Adrenal gland (tissue), 12 donors: ENCODE measurements around the gene THSD7A. TPM values are rescaled to one million over a fixed set of nuclear protein-coding genes. Genes with fewer than 3 reads are reported as not detected.

Experiments
- DNase-seq, 7 donors: peaks; one replicate each; pipeline ENCODE4 v3.0.0-alpha.2; 2019 to 2020
- H3K27ac ChIP-seq, 5 donors: fragments of 200-600 bp; sonication (generic) in 4 of 5; 1 replicate in 3 of 5; 2 replicates in 2 of 5; pipeline versions ENCODE4 v1.5.1 to v1.8.0; 2016 to 2020; ENCODE audit warnings: mild to moderate bottlenecking in 1 of 5
- H3K27me3 ChIP-seq: fragments of 200-600 bp; 2 replicates; pipeline ENCODE4 v1.8.0; 2021
- H3K36me3 ChIP-seq, 2 donors: fragments of 200-600 bp; replicated peaks in 1 of 2; 1 replicate in 1 of 2; 2 replicates in 1 of 2; pipeline versions ENCODE4 v1.5.1 to v1.8.0; 2018 to 2022
- H3K4me1 ChIP-seq, 2 donors: fragments of 200-600 bp; replicated peaks in 1 of 2; 1 replicate in 1 of 2; 2 replicates in 1 of 2; pipeline versions ENCODE4 v1.5.1 to v1.8.0; 2018 to 2021
- H3K4me3 ChIP-seq, 4 donors: fragments of 200-600 bp; sonication (generic) in 3 of 4; one replicate each; pipeline ENCODE4 v1.5.1; 2016 to 2018
- H3K9me3 ChIP-seq, 3 donors: fragments of 200-600 bp; sonication (generic) in 1 of 3; replicated peaks in 1 of 3; 1 replicate in 2 of 3; 2 replicates in 1 of 3; pipeline versions ENCODE4 v1.5.1 to v1.8.0; 2016 to 2021
- POLR2A ChIP-seq, 2 donors: fragments of 450-650 bp; IDR thresholded peaks; one replicate each; pipeline ENCODE4 v1.6.1; 2017; ENCODE audit warnings: antibody characterized with exemption in 2 of 2, mild to moderate bottlenecking in 2 of 2, moderate library complexity in 1 of 2
- WGBS, 4 donors: extraction: QIAGEN DNeasy Blood & Tissue Kit in 2 of 4; methylation state at CpG; one replicate each; pipeline versions ENCODE4 v1.1.5 to v1.1.7; 2013 to 2017; 5-methylcytosine and 5-hydroxymethylcytosine counted together
- intact Hi-C, 2 donors: fragments of 100-400 bp; cut with DNase I; formaldehyde crosslinking; loops; one replicate each; pipeline versions ENCODE4 v1.14.1 to v1.15.0; 2022 to 2023
- polyA plus RNA-seq, 3 donors: library from polyadenylated mRNA; stranded (reverse); fragments of 200-250 nt in 2 of 3; fragments of 350-450 nt in 1 of 3; fragmentation: Illumina TruSeq in 1 of 3; extraction: RNeasy Lipid Tissue Mini Kit (QIAGEN cat#74804) in 1 of 3; gene quantifications; one replicate each; pipeline ENCODE4 v1.2.3, GENCODE V29; 2013 to 2014
- total RNA-seq, 9 donors: library from RNA; depleted of rRNA in 4 of 9; stranded (reverse); fragments of >200 nt in 4 of 9; fragments of 120-200 nt in 1 of 9; fragmentation: NEBNext Ultra II Directional in 1 of 9; extraction: Animal tissue kit (Norgen Biotek cat#: 25700) in 1 of 9; gene quantifications; one replicate each; pipeline versions ENCODE4 v1.1.0 to v1.2.4, GENCODE V29; 2013 to 2023
- TF ChIP-seq, protein P1 (sequence below), 6 experiments: fragments of 450-650 bp in 4 of 6; fragments of 200-600 bp in 2 of 6; sonication (generic) in 1 of 6; IDR thresholded peaks; 1 replicate in 5 of 6; 2 replicates in 1 of 6; pipeline versions ENCODE4 v1.5.1 to v1.8.0; 2016 to 2021; ENCODE audit warnings: antibody characterized with exemption in 6 of 6, mild to moderate bottlenecking in 2 of 6, moderate library complexity in 1 of 6
- donor health status: healthy with polysubstance abuse.
- donor health status: Bipolar disorder and iron deficiency.
- donor health status: DM: yes; HTN: yes; CAD: no.
- donor health status: DM: no; HTN: no; CAD: no.
- donor health status: DM: no; HTN: no; CAD: no.
- donor health status: DM: yes; HTN: yes; CAD: no.

The THSD7A gene
- total and polyA plus RNA-seq, 12 donors = 0.74 to 18.4 (median 4.8) TPM

- WGBS, 4 donors = 39 to 78% (median 44%) methylated on average over 2 of the region's 2 CpGs
- Histone ChIP-seq H3K27me3 (no peaks in the 10 kb centered on the region), H3K27ac (no peak overlapping the region), H3K4me3 (no peak overlapping the region), H3K9me3 (no peaks in the 10 kb centered on the region), H3K4me1 (no peaks in the 10 kb centered on the region), H3K36me3 (no peaks in the 10 kb centered on the region)
- DNase-seq = no peak
- TF ChIP-seq POLR2A (IDR thresholded peaks at IDR 0.05) = no peak
- TF ChIP-seq, protein P1, sequence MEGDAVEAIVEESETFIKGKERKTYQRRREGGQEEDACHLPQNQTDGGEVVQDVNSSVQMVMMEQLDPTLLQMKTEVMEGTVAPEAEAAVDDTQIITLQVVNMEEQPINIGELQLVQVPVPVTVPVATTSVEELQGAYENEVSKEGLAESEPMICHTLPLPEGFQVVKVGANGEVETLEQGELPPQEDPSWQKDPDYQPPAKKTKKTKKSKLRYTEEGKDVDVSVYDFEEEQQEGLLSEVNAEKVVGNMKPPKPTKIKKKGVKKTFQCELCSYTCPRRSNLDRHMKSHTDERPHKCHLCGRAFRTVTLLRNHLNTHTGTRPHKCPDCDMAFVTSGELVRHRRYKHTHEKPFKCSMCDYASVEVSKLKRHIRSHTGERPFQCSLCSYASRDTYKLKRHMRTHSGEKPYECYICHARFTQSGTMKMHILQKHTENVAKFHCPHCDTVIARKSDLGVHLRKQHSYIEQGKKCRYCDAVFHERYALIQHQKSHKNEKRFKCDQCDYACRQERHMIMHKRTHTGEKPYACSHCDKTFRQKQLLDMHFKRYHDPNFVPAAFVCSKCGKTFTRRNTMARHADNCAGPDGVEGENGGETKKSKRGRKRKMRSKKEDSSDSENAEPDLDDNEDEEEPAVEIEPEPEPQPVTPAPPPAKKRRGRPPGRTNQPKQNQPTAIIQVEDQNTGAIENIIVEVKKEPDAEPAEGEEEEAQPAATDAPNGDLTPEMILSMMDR (IDR thresholded peaks at IDR 0.05) = no peak
- intact Hi-C loops = no loop called here
Measured at GRCh38 chr7:11607686-11608085, 224.3 kb downstream of the THSD7A start.

DNA sequence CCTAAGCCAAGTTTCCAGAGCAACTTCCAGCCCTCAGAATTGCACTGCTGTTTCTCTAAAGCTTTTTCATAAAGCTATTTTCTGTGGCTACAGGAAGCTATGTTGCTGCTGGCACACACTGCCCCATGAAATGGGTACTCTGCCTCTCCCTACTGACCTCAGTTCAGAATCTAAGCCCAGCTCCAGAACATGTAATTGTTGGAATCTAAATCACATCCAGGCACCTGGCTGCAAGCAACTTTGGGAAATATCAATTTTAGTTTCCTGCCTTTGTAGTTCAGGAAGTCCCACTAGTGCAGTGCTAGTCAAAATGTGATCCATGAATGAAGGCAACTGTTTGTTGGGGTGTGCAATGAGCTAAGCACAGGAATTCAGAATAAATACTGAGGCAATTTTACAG is 226.2 kb downstream of the THSD7A start:
- H3K27ac ChIP-seq = no peak overlapping the region
- H3K9me3 ChIP-seq = no peaks in the 10 kb centered on the region
- TF ChIP-seq, protein P1 (IDR thresholded peaks at IDR 0.05) = no peak
- TF ChIP-seq POLR2A (IDR thresholded peaks at IDR 0.05) = no peak
- no peak overlapping the region for H3K4me3 ChIP-seq
- no peak for DNase-seq
- intact Hi-C loops = no loop called here
- H3K4me1 ChIP-seq = no peaks in the 10 kb centered on the region
- no peaks in the 10 kb centered on the region for H3K27me3 ChIP-seq
- no peaks in the 10 kb centered on the region for H3K36me3 ChIP-seq

DNA sequence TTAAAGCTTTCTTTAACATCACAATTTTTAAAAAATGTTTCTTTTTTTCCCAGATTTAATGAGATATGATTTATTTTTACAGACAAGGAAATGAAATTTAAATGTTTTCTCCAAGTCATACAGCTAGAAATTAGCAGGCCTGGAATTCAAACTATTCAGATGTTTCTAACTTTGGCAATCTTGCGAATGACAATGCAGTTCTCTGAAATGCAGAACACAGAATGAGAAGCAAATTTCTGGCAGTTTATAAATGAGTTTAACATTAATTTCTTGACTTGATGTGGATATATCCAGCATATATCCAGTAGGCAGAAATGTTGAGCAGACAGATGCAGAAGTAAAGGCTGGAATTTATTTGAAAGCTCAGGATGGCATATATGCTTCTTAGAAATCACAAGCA is 227.5 kb downstream of the THSD7A start:
- DNase-seq = no peak
- Histone ChIP-seq H3K27ac (peak overlapping the region in 1 of 5 donors; percentile 38), H3K9me3 (no peaks in the 10 kb centered on the region), H3K27me3 (no peaks in the 10 kb centered on the region), H3K4me3 (no peak overlapping the region), H3K4me1 (no peaks in the 10 kb centered on the region), H3K36me3 (no peaks in the 10 kb centered on the region)
- intact Hi-C loops = no loop called here
- WGBS, 4 donors = 58 to 82% (median 63%) methylated on average over 1 of the region's 1 CpG
- TF ChIP-seq POLR2A (IDR thresholded peaks at IDR 0.05) = no peak
- TF ChIP-seq, protein P1 (IDR thresholded peaks at IDR 0.05) = no peak

DNA sequence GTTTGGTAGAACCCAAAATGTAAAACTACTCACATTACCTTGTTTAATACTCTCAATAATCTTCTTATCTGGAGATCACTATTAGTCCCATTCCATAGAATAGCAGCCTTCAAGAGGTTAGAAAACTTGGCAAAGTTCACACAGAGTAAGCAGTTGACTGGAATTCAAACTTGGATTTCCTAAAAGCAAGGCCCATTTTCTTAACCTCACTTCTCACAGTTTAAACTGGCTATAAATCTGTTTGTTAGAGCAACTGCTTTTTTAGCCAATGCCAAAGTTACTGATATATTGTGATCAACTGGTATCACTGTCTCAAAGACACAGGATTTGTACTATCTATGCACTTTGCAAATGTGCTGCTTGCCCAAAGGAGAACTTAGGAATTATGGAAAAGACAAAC is 230.2 kb downstream of the THSD7A start:
- Histone ChIP-seq H3K36me3 (no peaks in the 10 kb centered on the region), H3K27me3 (no peaks in the 10 kb centered on the region), H3K27ac (no peak overlapping the region), H3K9me3 (no peaks in the 10 kb centered on the region), H3K4me1 (no peaks in the 10 kb centered on the region), H3K4me3 (no peak overlapping the region)
- no peak for DNase-seq
- no peak for TF ChIP-seq POLR2A (IDR thresholded peaks at IDR 0.05)
- TF ChIP-seq, protein P1 (IDR thresholded peaks at IDR 0.05) = no peak
- intact Hi-C loops = no loop called here
